Smooth muscle cell of the umbilical artery (primary cell): Measurements from ENCODE around the gene AJUBA. TPM values are rescaled to one million over a fixed set of nuclear protein-coding genes. Genes with fewer than 3 reads are reported as not detected.

Source experiments
- total RNA-seq: library from RNA; depleted of rRNA; stranded (reverse); fragments of >200 nt; gene quantifications from 2 replicates; pipeline ENCODE4 v1.2.3, GENCODE V29; 2014

AJUBA gene
- total RNA-seq = 36.3 and 57.9 TPM in 2 replicates

DNA sequence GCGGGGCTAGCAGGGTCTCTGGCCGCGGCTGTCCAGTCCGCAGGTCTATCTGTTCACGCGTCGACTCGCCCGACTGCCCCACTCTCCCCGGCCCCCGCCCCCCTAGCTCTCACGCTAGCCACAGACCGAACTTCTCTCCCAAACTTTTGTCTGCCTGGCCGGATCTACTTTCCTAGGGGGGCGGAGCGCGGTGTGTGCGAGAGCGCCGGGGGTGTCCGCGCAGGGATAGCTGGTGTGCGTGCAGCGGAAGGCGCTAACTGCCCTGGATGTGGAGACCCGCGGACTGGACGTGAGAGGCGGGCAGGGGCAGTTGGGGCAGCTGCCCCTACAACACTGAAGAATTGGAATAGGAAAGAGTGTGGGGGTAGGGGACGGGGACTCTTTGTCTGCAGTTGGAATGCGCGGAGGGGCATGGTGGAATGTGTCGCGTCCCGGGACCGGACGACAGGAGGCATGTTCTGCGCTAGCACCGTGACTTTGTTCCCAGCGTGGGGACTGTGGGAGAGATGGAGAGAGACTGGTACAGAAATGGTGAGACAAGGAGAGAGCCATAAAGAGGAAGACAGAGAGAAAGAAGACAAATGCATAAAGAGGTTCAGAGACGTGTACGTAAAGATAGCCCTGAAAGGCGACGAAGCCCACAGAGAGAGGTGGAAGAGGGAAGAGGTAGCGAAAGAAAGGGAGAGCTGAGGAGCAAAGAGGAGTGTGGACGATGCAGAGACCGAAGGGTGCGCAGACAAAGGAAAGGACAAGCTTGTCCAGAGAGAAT, at the start of gene AJUBA:
TSS of gene AJUBA (minus strand) at position 75 of the 769 bp plus-strand sequence. CDS start 285 bp downstream, outside the sequence.

DNA sequence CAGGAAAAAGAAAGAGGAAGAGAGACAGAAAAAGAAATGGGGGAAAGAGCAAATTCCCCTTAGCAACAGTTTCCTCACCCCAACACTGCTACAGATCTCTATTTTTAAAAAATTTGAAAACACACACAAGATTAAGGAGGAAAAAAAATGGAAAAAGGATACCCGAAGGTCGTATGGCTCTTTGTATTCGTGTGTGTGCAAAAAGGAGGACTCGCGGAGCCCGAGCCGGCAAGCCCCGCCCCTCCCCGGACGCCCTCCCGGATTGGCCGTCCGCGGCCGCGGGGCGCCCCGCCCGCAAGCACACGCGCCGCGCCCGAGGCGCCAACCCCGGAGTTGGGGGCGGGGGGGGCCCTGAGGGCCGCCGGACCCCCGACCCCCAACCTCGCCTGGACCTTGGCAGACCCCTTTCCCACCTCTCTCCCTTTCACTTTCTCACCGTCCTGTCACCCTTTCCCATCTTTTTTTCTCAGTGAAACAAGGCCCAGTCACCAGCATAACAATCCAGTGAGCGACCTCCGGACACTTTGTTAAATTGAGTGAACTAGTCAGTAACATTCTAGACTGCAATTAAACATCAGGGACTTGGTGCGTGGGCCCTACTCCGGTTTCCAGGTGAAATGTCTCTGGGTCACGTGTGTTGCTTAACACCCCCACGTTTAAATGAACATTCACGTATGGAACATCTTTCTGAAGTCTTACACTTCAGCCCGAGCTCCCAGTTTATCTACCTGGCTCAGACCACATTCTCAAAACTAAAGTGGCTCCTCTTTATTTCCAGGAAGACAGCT, 27.8 kb upstream of the AJUBA start, which contains the start of gene C14orf93:
TSS of gene C14orf93 (minus strand) at position 205 of the 788 bp plus-strand sequence. CDS start 11,120 bp downstream, outside the sequence.

DNA sequence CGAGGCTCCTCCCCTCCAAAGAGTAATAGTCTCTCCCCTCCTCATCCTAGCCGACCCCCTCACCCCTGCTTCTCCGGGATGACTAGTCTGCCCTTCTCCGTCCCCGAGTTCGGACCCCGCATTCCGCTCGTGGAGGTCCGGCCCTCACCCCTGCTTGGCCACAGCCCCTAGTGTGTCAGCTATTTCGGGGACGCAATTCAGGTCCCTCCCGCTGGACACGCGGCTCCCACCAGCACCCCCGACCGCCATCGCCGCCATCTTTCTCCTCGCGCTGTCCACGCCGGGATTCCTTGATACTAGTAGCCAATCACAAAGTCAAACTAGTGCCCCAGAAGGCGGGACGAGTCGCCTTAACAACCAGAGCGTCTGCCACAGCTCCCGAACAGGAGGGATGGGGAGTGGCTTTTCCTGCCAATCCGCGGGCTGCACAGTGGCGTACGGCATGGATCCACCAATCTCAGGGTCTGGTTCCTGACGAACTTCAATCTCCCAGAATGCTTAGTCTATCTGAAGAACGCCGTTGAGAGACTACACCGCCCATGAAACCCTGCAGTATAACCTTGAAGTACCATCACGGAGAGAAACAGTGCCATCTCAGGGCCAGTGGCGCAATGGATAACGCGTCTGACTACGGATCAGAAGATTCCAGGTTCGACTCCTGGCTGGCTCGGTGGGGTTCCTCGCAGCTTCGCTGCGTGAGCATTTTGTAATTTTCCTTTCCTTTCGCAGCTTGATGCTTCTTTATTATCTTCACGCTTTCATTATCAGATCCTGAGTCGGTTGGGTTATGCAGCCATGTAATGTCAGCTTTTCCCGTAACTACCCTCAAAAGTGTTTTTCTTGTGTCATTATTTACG, 53.0 kb downstream of the AJUBA start, which contains the start of gene PRMT5:
TSS of gene PRMT5 (minus strand) at position 273 of the 857 bp plus-strand sequence. CDS start at position 258, 15 bp downstream.

Other genes starting within 250 kb of the AJUBA start
- 30.3 and 39.1 TPM in 2 replicates for gene OXA1L, start 215.9 kb downstream of the AJUBA start, total RNA-seq
- 5.1 and 10.1 TPM in 2 replicates for gene SLC7A7, start 167.1 kb downstream of the AJUBA start, total RNA-seq
- gene MRPL52, start 152.7 kb downstream of the AJUBA start, total RNA-seq = 25.1 and 35.3 TPM in 2 replicates
- gene MMP14, start 146.0 kb downstream of the AJUBA start, total RNA-seq = 539 and 655 TPM in 2 replicates
- gene LRP10, start 110.8 kb downstream of the AJUBA start, total RNA-seq = 117 and 200 TPM in 2 replicates
- gene REM2, start 99.3 kb downstream of the AJUBA start, total RNA-seq = 0.14 TPM in 1 of 2 replicates, not detected in the other
- gene RBM23, start 63.4 kb downstream of the AJUBA start, total RNA-seq = 59.2 and 93.5 TPM in 2 replicates
- 46.0 and 60.8 TPM in 2 replicates for gene PRMT5, start 53.2 kb downstream of the AJUBA start, total RNA-seq
- 17.2 and 28.2 TPM in 2 replicates for gene HAUS4, start 25.5 kb downstream of the AJUBA start, total RNA-seq
- gene C14orf93, start 27.6 kb upstream of the AJUBA start, total RNA-seq = 5.6 and 7.8 TPM in 2 replicates
- gene PSMB5, start 52.3 kb upstream of the AJUBA start, total RNA-seq = 182 and 254 TPM in 2 replicates
- gene PSMB11, start 59.7 kb upstream of the AJUBA start, total RNA-seq = not detected in 2 replicates
- gene CDH24, start 75.0 kb upstream of the AJUBA start, total RNA-seq = 8.0 and 9.7 TPM in 2 replicates
- 52.9 and 88.7 TPM in 2 replicates for gene ACIN1, start 112.6 kb upstream of the AJUBA start, total RNA-seq
- 48.0 and 58.5 TPM in 2 replicates for gene C14orf119, start 113.0 kb upstream of the AJUBA start, total RNA-seq
- not detected in 2 replicates for gene CIROP, start 122.4 kb upstream of the AJUBA start, total RNA-seq
- gene CEBPE, start 136.7 kb upstream of the AJUBA start, total RNA-seq = not detected in 2 replicates
- gene SLC7A8, start 201.1 kb upstream of the AJUBA start, total RNA-seq = 0.89 and 1.8 TPM in 2 replicates